Suprapubic skin (tissue), 4 donors: ENCODE measurements around the gene ZDHHC14.

Source experiments
- POLR2A ChIP-seq, 2 donors: fragments of 450-650 bp; IDR thresholded peaks; one replicate each; pipeline ENCODE4 v1.6.1; 2017; ENCODE audit warnings: antibody characterized with exemption in 2 of 2, mild to moderate bottlenecking in 2 of 2, moderate library complexity in 2 of 2
- POLR2AphosphoS5 ChIP-seq, 3 donors: sonication (generic); formaldehyde crosslinking; IDR thresholded peaks; one replicate each; pipeline ENCODE4 v1.6.1; 2017; ENCODE audit warnings: antibody characterized with exemption in 3 of 3
- TF ChIP-seq, protein P1 (sequence below), 2 donors: fragments of 200-600 bp in 1 of 2; fragments of 450-650 bp in 1 of 2; sonication (generic) in 1 of 2; IDR thresholded peaks; one replicate each; pipeline ENCODE4 v1.5.1; 2016 to 2019; ENCODE audit warnings: antibody characterized with exemption in 2 of 2, mild to moderate bottlenecking in 1 of 2, moderate library complexity in 1 of 2

DNA sequence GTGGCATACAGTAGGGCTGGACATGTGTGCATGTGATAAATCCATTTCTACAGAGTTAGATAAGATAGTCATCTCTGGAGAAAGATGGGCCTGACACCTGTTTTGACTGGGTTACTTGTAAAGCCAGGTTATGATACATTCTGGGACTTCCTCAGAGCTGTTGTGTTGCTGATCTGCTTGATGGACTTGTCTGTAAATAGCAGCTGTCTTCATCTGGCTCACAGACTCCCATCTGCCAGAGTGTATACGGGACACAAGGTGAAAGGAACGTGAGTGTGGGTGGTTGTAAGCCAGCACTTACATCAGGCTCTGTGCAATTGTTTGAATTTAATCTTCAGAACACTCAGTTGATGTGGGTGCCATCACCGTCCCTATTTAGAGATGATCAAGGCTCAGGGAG is 49.8 kb downstream of the ZDHHC14 start:
- TF ChIP-seq, protein P1, sequence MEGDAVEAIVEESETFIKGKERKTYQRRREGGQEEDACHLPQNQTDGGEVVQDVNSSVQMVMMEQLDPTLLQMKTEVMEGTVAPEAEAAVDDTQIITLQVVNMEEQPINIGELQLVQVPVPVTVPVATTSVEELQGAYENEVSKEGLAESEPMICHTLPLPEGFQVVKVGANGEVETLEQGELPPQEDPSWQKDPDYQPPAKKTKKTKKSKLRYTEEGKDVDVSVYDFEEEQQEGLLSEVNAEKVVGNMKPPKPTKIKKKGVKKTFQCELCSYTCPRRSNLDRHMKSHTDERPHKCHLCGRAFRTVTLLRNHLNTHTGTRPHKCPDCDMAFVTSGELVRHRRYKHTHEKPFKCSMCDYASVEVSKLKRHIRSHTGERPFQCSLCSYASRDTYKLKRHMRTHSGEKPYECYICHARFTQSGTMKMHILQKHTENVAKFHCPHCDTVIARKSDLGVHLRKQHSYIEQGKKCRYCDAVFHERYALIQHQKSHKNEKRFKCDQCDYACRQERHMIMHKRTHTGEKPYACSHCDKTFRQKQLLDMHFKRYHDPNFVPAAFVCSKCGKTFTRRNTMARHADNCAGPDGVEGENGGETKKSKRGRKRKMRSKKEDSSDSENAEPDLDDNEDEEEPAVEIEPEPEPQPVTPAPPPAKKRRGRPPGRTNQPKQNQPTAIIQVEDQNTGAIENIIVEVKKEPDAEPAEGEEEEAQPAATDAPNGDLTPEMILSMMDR (IDR thresholded peaks at IDR 0.05): no peak
- TF ChIP-seq POLR2A (IDR thresholded peaks at IDR 0.05) (no peak), POLR2AphosphoS5 (IDR thresholded peaks at IDR 0.05) (no peak)
